GM21529 (cell line): ENCODE data around the gene TSC22D1.

Experiments used
- ATAC-seq: cut with Tn5 transposase; IDR thresholded peaks from one replicate; pipeline ENCODE4 v1.9.1; 2021; ENCODE audit not compliant: unreplicated experiment

Gene TSC22D1

GRCh38 chr13:44433863-44434765 is 142.0 kb downstream of the TSC22D1 start:
- ATAC-seq, result no peak

- no peak for ATAC-seq
Measured at GRCh38 chr13:44432650-44433049, 143.5 kb downstream of the TSC22D1 start.

GRCh38 chr13:44431150-44431549 is 145.0 kb downstream of the TSC22D1 start:
- ATAC-seq, result no peak

- no peak for ATAC-seq
Measured at GRCh38 chr13:44429311-44429710, 146.8 kb downstream of the TSC22D1 start.

GRCh38 chr13:44426461-44426860 is 149.7 kb downstream of the TSC22D1 start:
- ATAC-seq, result no peak

GRCh38 chr13:44425815-44426078 is 150.4 kb downstream of the TSC22D1 start:
- ATAC-seq, result no peak

- no peak for ATAC-seq
Measured at GRCh38 chr13:44425041-44425814, 150.9 kb downstream of the TSC22D1 start.

- no peak for ATAC-seq
Measured at GRCh38 chr13:44423824-44424223, 152.3 kb downstream of the TSC22D1 start.

GRCh38 chr13:44422755-44423643 is 153.1 kb downstream of the TSC22D1 start:
- ATAC-seq, result no peak

GRCh38 chr13:44421853-44422525 is 154.1 kb downstream of the TSC22D1 start:
- ATAC-seq, result no peak

- ATAC-seq, result no peak
Measured at GRCh38 chr13:44420376-44421220, 155.5 kb downstream of the TSC22D1 start.

GRCh38 chr13:44417876-44418275 is 158.3 kb downstream of the TSC22D1 start:
- ATAC-seq, result no peak

- ATAC-seq, result no peak
Measured at GRCh38 chr13:44417446-44417845, 158.7 kb downstream of the TSC22D1 start.

- ATAC-seq, result no peak
Measured at GRCh38 chr13:44416744-44417143, 159.4 kb downstream of the TSC22D1 start.

- ATAC-seq, result no peak
Measured at GRCh38 chr13:44416301-44416700, 159.8 kb downstream of the TSC22D1 start.

GRCh38 chr13:44415815-44416214 is 160.3 kb downstream of the TSC22D1 start:
- no peak for ATAC-seq

- ATAC-seq, result no peak
Measured at GRCh38 chr13:44414716-44415115, 161.4 kb downstream of the TSC22D1 start.

GRCh38 chr13:44413095-44413494 is 163.0 kb downstream of the TSC22D1 start:
- no peak for ATAC-seq

- no peak for ATAC-seq
Measured at GRCh38 chr13:44412346-44412935, 163.7 kb downstream of the TSC22D1 start.
